A549 (cell line): ENCODE data around the gene ADAMTS1.

ENCODE experiments used
- CTCF ChIP-seq: fragments of >200 bp; sonication (Bioruptor Twin); formaldehyde crosslinking; IDR thresholded peaks from 3 replicates; pipeline ENCODE4 v1.5.1; 2016
- E2F6 ChIP-seq: IDR thresholded peaks from 2 replicates; pipeline ENCODE4 v1.6.1; 2012; ENCODE audit warnings: low read depth, borderline replicate concordance
- EP300 ChIP-seq, 2 experiments: fragments of >200 bp; sonication (Bioruptor Twin); formaldehyde crosslinking; IDR thresholded peaks; 2 replicates in 1 of 2; 3 replicates in 1 of 2; pipeline ENCODE4 v1.6.1; 2016 to 2017
- FOSL2 ChIP-seq, 2 experiments: fragments of 450-650 bp in 1 of 2; fragments of >200 bp in 1 of 2; sonication (Bioruptor Twin) in 1 of 2; formaldehyde crosslinking; IDR thresholded peaks; 2 replicates each; pipeline versions ENCODE4 v1.5.0 to v1.6.1; 2016 to 2020; ENCODE audit warnings: mild to moderate bottlenecking in 1 of 2, moderate library complexity in 1 of 2
- MYC ChIP-seq: IDR thresholded peaks from 2 replicates; pipeline ENCODE4 v1.6.1; 2012; ENCODE audit warnings: mild to moderate bottlenecking, inconsistent platforms, low read length, improper control_type of control experiment, borderline replicate concordance

- TF ChIP-seq CTCF: no peak
- TF ChIP-seq E2F6: no peak
- TF ChIP-seq FOSL2 (IDR thresholded peaks at IDR 0.05): no peak
- TF ChIP-seq FOSL2 (CRISPR knock-in tag; IDR thresholded peaks at IDR 0.05): no peak
- TF ChIP-seq MYC: no peak
- no peak for TF ChIP-seq EP300 (IDR thresholded peaks at IDR 0.05)
Measured at GRCh38 chr21:26826801-26827200, 18.4 kb downstream of the ADAMTS1 start.
